GM13977 (cell line): Measurements from ENCODE around the gene KCNE4.

Source experiments
- DNase-seq: peaks from one replicate; pipeline ENCODE4 v3.0.0; 2012; ENCODE audit warnings: low spot score
- CTCF ChIP-seq: IDR thresholded peaks from 2 replicates; pipeline ENCODE4 v1.5.1; 2012; ENCODE audit warnings: mild to moderate bottlenecking, control low read depth; ENCODE audit not compliant: insufficient read depth; ENCODE audit errors: extremely low read depth, missing control alignments
- in situ Hi-C: fragments of 300-500 bp; cut with MboI; formaldehyde crosslinking; loops from one replicate; pipeline ENCODE4 v1.12.0; 2022; ENCODE audit warnings: low sequenced_read_pairs, low pct_unique_long_range_greater_than_20kb, mixed read lengths, inconsistent platforms; ENCODE audit not compliant: unreplicated experiment

Gene KCNE4

GRCh38 chr2:223051693-223052289 is at the start of gene KCNE4:
TSS of gene KCNE4 (plus strand) at chr2:223052190. CDS start at chr2:223052831, 641 bp downstream.
- no peak for TF ChIP-seq CTCF

GRCh38 chr2:223003191-223003590 is 48.8 kb upstream of the KCNE4 start:
- no peak for TF ChIP-seq CTCF
- in situ Hi-C loops = no loop called here
- no peak for DNase-seq

More at GRCh38 chr2:223051693-223052289, at the start of gene KCNE4:
- in situ Hi-C loops = no loop called here
- no peak for DNase-seq

GRCh38 chr2:223005496-223005895 is 46.5 kb upstream of the KCNE4 start:
- in situ Hi-C loops = no loop called here
- TF ChIP-seq CTCF = no peak

GRCh38 chr2:223007531-223007930 is 44.5 kb upstream of the KCNE4 start:
- TF ChIP-seq CTCF = no peak
- DNase-seq = no peak
- in situ Hi-C loops = no loop called here

More at GRCh38 chr2:223005496-223005895, 46.5 kb upstream of the KCNE4 start:
- no peak for DNase-seq

- DNase-seq = no peak
- TF ChIP-seq CTCF = no peak
- in situ Hi-C loops = no loop called here
Measured at GRCh38 chr2:223008162-223008561, 43.8 kb upstream of the KCNE4 start.

- in situ Hi-C loops = no loop called here
- no peak for TF ChIP-seq CTCF
- no peak for DNase-seq
Measured at GRCh38 chr2:223008956-223009355, 43.0 kb upstream of the KCNE4 start.
